ENCODE results near the gene BOLA1.

Gene BOLA1

DNA sequence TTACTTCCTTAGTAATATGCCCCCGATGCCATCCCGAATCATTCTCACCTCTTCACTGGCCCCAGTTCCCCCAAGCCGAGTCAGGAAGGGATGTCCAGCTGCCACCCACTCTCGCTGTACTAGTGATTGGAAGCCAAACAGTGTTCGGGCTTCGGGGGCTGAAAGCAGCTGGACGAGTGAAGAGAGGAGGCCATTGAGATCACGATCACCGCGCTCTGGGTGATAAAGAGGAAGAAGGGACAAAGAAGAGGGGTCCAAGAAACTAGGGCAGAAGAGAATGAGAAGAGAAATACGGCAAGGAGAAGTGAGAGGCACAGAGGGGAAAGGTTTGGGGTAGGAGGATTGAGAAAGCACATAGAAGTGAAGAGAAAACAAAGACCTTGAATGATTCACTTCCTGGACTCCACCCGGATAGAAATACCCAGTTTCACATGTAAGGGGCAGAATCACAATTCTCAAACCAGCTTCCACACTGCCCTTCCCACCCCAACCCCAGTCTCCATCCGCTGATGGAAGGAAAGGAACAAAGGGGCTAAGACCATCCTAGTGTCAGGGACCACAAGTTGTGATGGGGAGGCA lies 31.9 kb downstream of the BOLA1 start:
- H3K9me2 ChIP-seq (replicated peaks; ENCODE audit: low read depth, low read length) = no peaks in the 10 kb centered on the region
- no peak overlapping the region for H3K4me3 ChIP-seq (ENCODE audit: low read length, poor library complexity, severe bottlenecking)
- H3K79me2 ChIP-seq (ENCODE audit: insufficient read depth, low read length) = peaks cover 13% of the 10 kb centered on the region
- no peaks in the 10 kb centered on the region; the same call in 1 of the 2 replicates for H3K36me3 ChIP-seq (ENCODE audit: insufficient read depth, low read length)
- H3K9me3 ChIP-seq (ENCODE audit: insufficient read depth, low read depth, low read length) = no peaks in the 10 kb centered on the region
- H3K4me2 ChIP-seq (ENCODE audit: low read depth, low read length, poor library complexity, severe bottlenecking) = no peak overlapping the region
- H4K20me1 ChIP-seq (ENCODE audit: insufficient read depth, low read length, poor library complexity, severe bottlenecking) = peaks cover 12% of the 10 kb centered on the region
- H3K27me3 ChIP-seq (ENCODE audit: insufficient read depth, low read length, poor library complexity, severe bottlenecking) = no peaks in the 10 kb centered on the region
- peaks cover 11% of the 10 kb centered on the region for H3K4me1 ChIP-seq (ENCODE audit: insufficient read depth, low read length, poor library complexity, severe bottlenecking)
- H3K9ac ChIP-seq (ENCODE audit: low read depth, low read length, poor library complexity, severe bottlenecking) = no peak overlapping the region
- H3F3A ChIP-seq (ENCODE audit: low read depth) = peaks cover 2% of the 10 kb centered on the region; the same call in 1 of the 2 replicates
- no peak overlapping the region for H2AFZ ChIP-seq (ENCODE audit: low read length)
- no peak for TF ChIP-seq EZH2phosphoT487 (IDR thresholded peaks at IDR 0.05; ENCODE audit: borderline replicate concordance)
- TF ChIP-seq, protein P1, sequence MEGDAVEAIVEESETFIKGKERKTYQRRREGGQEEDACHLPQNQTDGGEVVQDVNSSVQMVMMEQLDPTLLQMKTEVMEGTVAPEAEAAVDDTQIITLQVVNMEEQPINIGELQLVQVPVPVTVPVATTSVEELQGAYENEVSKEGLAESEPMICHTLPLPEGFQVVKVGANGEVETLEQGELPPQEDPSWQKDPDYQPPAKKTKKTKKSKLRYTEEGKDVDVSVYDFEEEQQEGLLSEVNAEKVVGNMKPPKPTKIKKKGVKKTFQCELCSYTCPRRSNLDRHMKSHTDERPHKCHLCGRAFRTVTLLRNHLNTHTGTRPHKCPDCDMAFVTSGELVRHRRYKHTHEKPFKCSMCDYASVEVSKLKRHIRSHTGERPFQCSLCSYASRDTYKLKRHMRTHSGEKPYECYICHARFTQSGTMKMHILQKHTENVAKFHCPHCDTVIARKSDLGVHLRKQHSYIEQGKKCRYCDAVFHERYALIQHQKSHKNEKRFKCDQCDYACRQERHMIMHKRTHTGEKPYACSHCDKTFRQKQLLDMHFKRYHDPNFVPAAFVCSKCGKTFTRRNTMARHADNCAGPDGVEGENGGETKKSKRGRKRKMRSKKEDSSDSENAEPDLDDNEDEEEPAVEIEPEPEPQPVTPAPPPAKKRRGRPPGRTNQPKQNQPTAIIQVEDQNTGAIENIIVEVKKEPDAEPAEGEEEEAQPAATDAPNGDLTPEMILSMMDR (conservative IDR thresholded peaks at IDR 0.05; ENCODE audit: low read length) = no peak

DNA sequence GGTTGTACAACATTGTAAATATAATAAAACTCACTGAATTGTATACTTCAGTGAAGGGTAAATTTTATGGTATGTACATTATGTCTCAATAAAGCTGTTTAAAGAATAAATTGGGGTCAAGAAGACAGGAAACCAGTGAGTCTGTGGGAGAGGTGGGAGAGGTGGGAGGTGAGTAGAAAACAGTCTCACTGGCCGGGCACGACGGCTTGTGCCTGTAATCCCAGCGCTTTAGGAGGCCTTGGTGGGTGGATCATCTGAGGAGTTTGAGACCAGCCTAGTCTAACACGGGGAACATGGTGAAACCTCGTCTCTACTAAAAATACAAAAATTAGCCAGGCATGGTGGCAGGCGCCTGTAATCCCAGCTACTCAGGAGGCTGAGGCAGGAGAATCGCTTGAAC lies 33.1 kb downstream of the BOLA1 start:
- H3K4me3 ChIP-seq (ENCODE audit: low read length, poor library complexity, severe bottlenecking) = no peak overlapping the region
- no peaks in the 10 kb centered on the region for H3K9me3 ChIP-seq (ENCODE audit: insufficient read depth, low read depth, low read length)
- H3K9ac ChIP-seq (ENCODE audit: low read depth, low read length, poor library complexity, severe bottlenecking) = no peak overlapping the region
- no peaks in the 10 kb centered on the region for H3K27me3 ChIP-seq (ENCODE audit: insufficient read depth, low read length, poor library complexity, severe bottlenecking)
- H3K79me2 ChIP-seq (ENCODE audit: insufficient read depth, low read length) = peaks cover 1% of the 10 kb centered on the region
- no peak overlapping the region for H3K4me2 ChIP-seq (ENCODE audit: low read depth, low read length, poor library complexity, severe bottlenecking)
- H4K20me1 ChIP-seq (ENCODE audit: insufficient read depth, low read length, poor library complexity, severe bottlenecking) = peaks cover under 1% of the 10 kb centered on the region
- H3K4me1 ChIP-seq (ENCODE audit: insufficient read depth, low read length, poor library complexity, severe bottlenecking) = peaks cover 11% of the 10 kb centered on the region
- no peak overlapping the region for H2AFZ ChIP-seq (ENCODE audit: low read length)
- peaks cover 2% of the 10 kb centered on the region; the same call in 1 of the 2 replicates for H3F3A ChIP-seq (ENCODE audit: low read depth)
- TF ChIP-seq EZH2phosphoT487 (IDR thresholded peaks at IDR 0.05; ENCODE audit: borderline replicate concordance) = no peak
- TF ChIP-seq, protein P1 (conservative IDR thresholded peaks at IDR 0.05; ENCODE audit: low read length) = no peak
- H3K36me3 ChIP-seq (ENCODE audit: insufficient read depth, low read length) = no peaks in the 10 kb centered on the region
- H3K9me2 ChIP-seq (replicated peaks; ENCODE audit: low read depth, low read length) = no peaks in the 10 kb centered on the region

DNA sequence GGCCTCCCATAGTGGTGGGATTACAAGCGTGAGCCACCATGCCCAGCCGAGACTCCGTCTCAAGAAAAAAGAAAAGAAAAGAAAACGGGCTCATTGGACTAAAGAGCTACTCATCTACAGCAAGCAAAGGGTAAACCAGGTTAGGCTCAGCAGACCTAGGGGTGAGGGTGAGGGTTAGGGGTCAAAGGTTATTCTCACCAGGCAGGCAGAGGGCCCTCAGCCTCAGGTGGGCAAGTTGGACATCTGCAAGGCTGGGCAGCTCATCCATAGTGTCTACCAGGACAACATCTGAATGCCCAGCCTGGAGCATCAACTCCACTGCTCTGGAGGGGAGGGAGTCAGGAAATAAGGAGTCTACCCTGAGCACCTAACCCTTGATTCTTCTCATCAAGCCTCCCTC lies 33.8 kb downstream of the BOLA1 start:
- no peak overlapping the region for H3K4me2 ChIP-seq (ENCODE audit: low read depth, low read length, poor library complexity, severe bottlenecking)
- no peak for TF ChIP-seq EZH2phosphoT487 (IDR thresholded peaks at IDR 0.05; ENCODE audit: borderline replicate concordance)
- TF ChIP-seq, protein P1 (conservative IDR thresholded peaks at IDR 0.05; ENCODE audit: low read length) = no peak
- no peaks in the 10 kb centered on the region for H3K27me3 ChIP-seq (ENCODE audit: insufficient read depth, low read length, poor library complexity, severe bottlenecking)
- H3K36me3 ChIP-seq (ENCODE audit: insufficient read depth, low read length) = no peaks in the 10 kb centered on the region
- H3K79me2 ChIP-seq (ENCODE audit: insufficient read depth, low read length) = no peaks in the 10 kb centered on the region
- H3K9me3 ChIP-seq (ENCODE audit: insufficient read depth, low read depth, low read length) = no peaks in the 10 kb centered on the region
- no peak overlapping the region for H3K4me3 ChIP-seq (ENCODE audit: low read length, poor library complexity, severe bottlenecking)
- H2AFZ ChIP-seq (ENCODE audit: low read length) = no peak overlapping the region
- no peak overlapping the region for H3K9ac ChIP-seq (ENCODE audit: low read depth, low read length, poor library complexity, severe bottlenecking)
- H3K9me2 ChIP-seq (replicated peaks; ENCODE audit: low read depth, low read length) = no peaks in the 10 kb centered on the region
- peaks cover 18% of the 10 kb centered on the region for H3K4me1 ChIP-seq (ENCODE audit: insufficient read depth, low read length, poor library complexity, severe bottlenecking)
- H3F3A ChIP-seq (ENCODE audit: low read depth) = no peaks in the 10 kb centered on the region
- H4K20me1 ChIP-seq (ENCODE audit: insufficient read depth, low read length, poor library complexity, severe bottlenecking) = no peaks in the 10 kb centered on the region
